Stomach (tissue), 4 donors: Measurements from ENCODE around the gene STAT1.

Experiments
- CTCF ChIP-seq, 7 experiments: fragments of 450-650 bp in 4 of 7; fragments of 200-600 bp in 3 of 7; sonication (generic) in 3 of 7; IDR thresholded peaks; one replicate each; pipeline ENCODE4 v1.5.1; 2016 to 2019; ENCODE audit warnings: antibody characterized with exemption in 7 of 7, control low read depth in 2 of 7, mild to moderate bottlenecking in 1 of 7
- POLR2A ChIP-seq, 4 donors: fragments of 450-650 bp; IDR thresholded peaks; one replicate each; pipeline ENCODE4 v1.6.1; 2016; ENCODE audit warnings: antibody characterized with exemption in 4 of 4, control low read depth in 2 of 4, mild to moderate bottlenecking in 1 of 4, moderate library complexity in 1 of 4

GRCh38 chr2:191038741-191039140 is 24.8 kb upstream of the STAT1 start:
- TF ChIP-seq POLR2A (IDR thresholded peaks at IDR 0.05) (no peak), CTCF (IDR thresholded peaks at IDR 0.05) (no peak)
